ENCODE results near the gene ADM2. TPM values are rescaled to one million over a fixed set of nuclear protein-coding genes. Genes with fewer than 3 reads are reported as not detected.

The ADM2 gene
- total and polyA plus RNA-seq, 9 donors: 0.01 to 2.6 (median 0.15) TPM; not detected in 3

DNA sequence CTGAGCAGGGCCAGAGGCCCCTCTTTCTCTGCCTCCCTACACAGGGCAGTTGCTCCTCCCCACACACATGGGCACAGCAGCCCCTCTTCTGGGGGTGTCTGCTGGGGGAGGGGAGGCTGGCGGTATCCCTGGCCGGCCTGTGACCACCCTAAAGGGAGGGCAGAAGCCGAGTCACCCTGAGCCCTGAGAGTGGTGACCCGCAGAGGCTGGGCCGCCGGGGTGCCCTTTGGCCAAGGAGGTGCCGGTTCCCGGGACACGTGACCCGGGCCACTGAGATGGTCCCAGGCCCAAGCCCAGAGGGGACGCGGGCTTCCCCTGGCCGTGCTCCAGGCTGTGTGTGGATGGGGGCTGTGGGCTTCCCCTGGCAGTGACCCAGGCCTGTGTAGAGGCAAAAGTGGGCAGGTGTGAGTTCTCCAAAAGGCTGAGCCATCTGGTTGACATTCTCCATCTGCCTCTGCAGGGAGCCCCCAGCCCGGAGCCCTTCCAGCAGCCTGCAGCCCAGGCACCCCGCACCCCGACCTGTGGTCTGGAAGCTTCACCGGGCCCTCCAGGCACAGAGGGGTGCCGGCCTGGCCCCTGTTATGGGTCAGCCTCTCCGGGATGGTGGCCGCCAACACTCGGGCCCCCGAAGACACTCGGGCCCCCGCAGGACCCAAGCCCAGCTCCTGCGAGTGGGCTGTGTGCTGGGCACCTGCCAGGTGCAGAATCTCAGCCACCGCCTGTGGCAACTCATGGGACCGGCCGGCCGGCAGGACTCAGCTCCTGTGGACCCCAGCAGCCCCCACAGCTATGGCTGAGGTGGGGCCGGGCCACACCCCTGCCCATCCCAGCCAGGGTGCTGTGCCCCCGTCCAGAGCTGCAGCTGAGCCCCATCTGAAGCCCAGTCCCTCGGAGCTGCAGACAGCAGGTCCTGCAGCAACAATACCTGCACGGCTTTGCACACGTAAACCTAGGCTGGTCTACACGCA, 1.0 kb downstream of the ADM2 start:
- Histone ChIP-seq H3K27me3 (peaks cover 9% of the 10 kb centered on the region), H3K27ac (no peak overlapping the region), H3K4me1 (ENCODE audit: insufficient read depth) (no peaks in the 10 kb centered on the region), H3K4me3 (no peak overlapping the region), H3K36me3 (no peaks in the 10 kb centered on the region), H3K9me3 (no peaks in the 10 kb centered on the region)
- WGBS, 3 donors: 37 to 52% (median 45%) methylated on average over 29 to 35 of the region's 35 CpGs
- intact Hi-C loops (cut with DNase I): no loop called here
- DNase-seq: no peak
- TF ChIP-seq, protein P1, sequence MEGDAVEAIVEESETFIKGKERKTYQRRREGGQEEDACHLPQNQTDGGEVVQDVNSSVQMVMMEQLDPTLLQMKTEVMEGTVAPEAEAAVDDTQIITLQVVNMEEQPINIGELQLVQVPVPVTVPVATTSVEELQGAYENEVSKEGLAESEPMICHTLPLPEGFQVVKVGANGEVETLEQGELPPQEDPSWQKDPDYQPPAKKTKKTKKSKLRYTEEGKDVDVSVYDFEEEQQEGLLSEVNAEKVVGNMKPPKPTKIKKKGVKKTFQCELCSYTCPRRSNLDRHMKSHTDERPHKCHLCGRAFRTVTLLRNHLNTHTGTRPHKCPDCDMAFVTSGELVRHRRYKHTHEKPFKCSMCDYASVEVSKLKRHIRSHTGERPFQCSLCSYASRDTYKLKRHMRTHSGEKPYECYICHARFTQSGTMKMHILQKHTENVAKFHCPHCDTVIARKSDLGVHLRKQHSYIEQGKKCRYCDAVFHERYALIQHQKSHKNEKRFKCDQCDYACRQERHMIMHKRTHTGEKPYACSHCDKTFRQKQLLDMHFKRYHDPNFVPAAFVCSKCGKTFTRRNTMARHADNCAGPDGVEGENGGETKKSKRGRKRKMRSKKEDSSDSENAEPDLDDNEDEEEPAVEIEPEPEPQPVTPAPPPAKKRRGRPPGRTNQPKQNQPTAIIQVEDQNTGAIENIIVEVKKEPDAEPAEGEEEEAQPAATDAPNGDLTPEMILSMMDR (IDR thresholded peaks at IDR 0.05): no peak
- TF ChIP-seq POLR2A (IDR thresholded peaks at IDR 0.05) (no peak), EP300 (IDR thresholded peaks at IDR 0.05) (no peak)

DNA sequence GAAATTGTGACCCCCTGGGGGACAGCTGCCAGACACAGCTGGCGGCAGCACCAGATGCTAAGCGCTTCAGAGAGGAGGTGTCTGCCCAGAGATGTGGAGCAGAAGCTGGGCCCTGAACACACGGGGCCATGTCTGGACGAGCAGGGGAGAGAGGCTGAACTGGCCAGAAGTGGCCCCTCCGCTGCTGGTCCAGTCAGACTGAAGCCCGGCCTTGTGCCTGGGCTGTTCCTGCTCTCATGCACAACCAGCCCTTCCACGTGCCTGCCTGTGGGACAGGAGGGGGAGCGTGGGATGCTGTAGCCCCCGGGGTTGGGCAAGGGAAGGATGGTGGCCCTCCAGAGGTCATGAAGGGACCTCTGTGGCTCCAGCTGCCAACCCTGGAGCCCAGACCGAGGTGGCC, 1.8 kb downstream of the ADM2 start:
- peaks cover 9% of the 10 kb centered on the region for H3K27me3 ChIP-seq

DNA sequence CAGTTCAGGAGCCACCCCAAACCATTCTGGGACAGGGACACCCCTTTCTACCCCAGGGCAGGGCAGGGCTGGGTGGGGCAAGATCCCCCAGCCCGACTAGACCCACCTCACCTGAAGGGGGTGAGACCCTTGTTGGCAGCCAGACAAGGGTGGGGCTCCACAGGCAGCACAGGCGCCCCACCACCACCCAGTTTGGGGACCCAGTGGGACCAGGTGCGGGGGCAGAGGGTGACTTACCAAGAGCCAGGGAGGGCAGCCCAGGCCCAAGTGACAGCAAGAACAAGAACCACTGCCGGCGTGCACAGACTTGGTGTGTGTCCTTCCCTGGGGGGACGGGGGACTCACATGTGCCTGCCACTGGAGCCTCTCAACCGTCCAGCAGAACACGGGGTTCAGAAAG, 2.2 kb downstream of the ADM2 start:
- TF ChIP-seq POLR2A (IDR thresholded peaks at IDR 0.05) (no peak), EP300 (IDR thresholded peaks at IDR 0.05) (no peak)
- TF ChIP-seq, protein P1 (IDR thresholded peaks at IDR 0.05): no peak
- Histone ChIP-seq H3K27ac (no peak overlapping the region), H3K4me3 (no peak overlapping the region), H3K4me1 (ENCODE audit: insufficient read depth) (no peaks in the 10 kb centered on the region), H3K27me3 (peaks cover 9% of the 10 kb centered on the region), H3K36me3 (no peaks in the 10 kb centered on the region), H3K9me3 (no peaks in the 10 kb centered on the region)
- DNase-seq: no peak
- 84 to 93% (median 85%) methylated on average over 8 of the region's 8 CpGs for WGBS, 3 donors
- intact Hi-C loops (cut with DNase I): no loop called here

More for the DNA sequence above, 1.8 kb downstream of the ADM2 start:
- TF ChIP-seq, protein P1 (IDR thresholded peaks at IDR 0.05): no peak
- no peak for TF ChIP-seq EP300 (IDR thresholded peaks at IDR 0.05)
- no peak for TF ChIP-seq POLR2A (IDR thresholded peaks at IDR 0.05)
- H3K27ac ChIP-seq: no peak overlapping the region
- H3K4me3 ChIP-seq: no peak overlapping the region
- 71 to 83% (median 77%) methylated on average over 10 of the region's 10 CpGs for WGBS, 3 donors
- H3K9me3 ChIP-seq: no peaks in the 10 kb centered on the region
- no peak for DNase-seq
- H3K4me1 ChIP-seq (ENCODE audit: insufficient read depth): no peaks in the 10 kb centered on the region
- H3K36me3 ChIP-seq: no peaks in the 10 kb centered on the region
- intact Hi-C loops (cut with DNase I): no loop called here

DNA sequence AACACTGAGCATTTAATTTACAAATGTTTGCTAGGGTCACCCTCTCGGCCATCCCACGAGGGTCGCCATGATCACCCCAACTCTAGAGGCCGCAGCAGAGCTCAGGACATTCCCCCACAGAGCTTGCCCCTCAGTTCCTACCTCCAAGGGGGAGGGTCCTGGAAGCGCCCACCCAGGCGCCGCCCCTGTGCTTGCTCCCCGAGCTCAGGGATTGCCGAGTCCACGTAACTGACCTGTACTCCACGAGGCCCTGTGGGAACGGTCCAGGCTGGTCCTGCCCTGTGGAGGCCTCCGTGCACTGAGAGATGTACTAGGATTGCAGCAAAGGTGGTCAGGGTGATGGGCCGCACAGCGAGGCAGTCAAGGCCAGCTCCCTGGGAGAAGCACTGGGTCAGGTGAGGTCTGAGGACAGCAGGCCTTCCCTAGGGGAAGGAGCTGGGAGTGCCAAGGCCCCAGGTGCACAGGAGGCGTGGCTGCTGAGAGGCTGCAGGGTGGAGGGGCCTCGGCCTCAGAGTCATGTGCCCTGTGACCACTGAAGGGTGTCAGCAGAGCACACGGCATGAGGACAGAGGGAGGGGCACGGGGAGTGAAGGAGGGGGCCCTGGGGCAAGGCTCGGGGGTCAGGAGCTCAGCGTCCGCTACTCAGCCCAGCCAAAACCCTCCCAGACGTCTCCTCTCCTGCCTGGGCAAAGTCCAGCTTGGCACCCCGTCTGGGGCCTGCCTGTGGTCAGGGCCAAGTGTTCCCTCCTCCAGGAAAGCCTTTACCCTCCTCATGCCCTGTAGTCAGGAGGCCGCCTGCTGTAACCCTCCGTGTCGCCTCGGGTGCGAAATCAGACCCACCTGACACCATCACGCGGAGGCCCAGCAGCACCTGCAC, 2.9 kb downstream of the ADM2 start:
- peaks cover 9% of the 10 kb centered on the region for H3K27me3 ChIP-seq

More for the DNA sequence above, 2.9 kb downstream of the ADM2 start:
- Histone ChIP-seq H3K4me1 (ENCODE audit: insufficient read depth) (no peaks in the 10 kb centered on the region), H3K27ac (no peak overlapping the region), H3K9me3 (no peaks in the 10 kb centered on the region), H3K4me3 (no peak overlapping the region), H3K36me3 (no peaks in the 10 kb centered on the region)
- DNase-seq: no peak
- intact Hi-C loops (cut with DNase I): no loop called here
- TF ChIP-seq, protein P1 (IDR thresholded peaks at IDR 0.05): no peak
- TF ChIP-seq EP300 (IDR thresholded peaks at IDR 0.05): no peak
- no peak for TF ChIP-seq POLR2A (IDR thresholded peaks at IDR 0.05)
- WGBS, 3 donors: 79 to 83% (median 83%) methylated on average over 31 of the region's 31 CpGs
